ENCODE measurements around the gene CCDC187. TPM values are rescaled to one million over a fixed set of nuclear protein-coding genes. Genes with fewer than 3 reads are reported as not detected.
"Not testable (repeated sequence)": the region's sequence is repeated elsewhere in the genome, so short reads cannot be mapped to it uniquely, and the experiment has no call there.

The CCDC187 gene
- total RNA-seq (not detected), polyA plus RNA-seq (not detected)

GRCh38 chr9:136303825-136304416 lies at the start of gene CCDC187:
TSS of gene CCDC187 (minus strand) at chr9:136304094. CDS start at chr9:136303830, 264 bp downstream.
- Mint-ChIP-seq H3K9me3 (no peaks in the 10 kb centered on the region), H3K4me3 (no peak within 1 kb of the TSS), H3K27me3 (peaks cover 0 to 5% of the 10 kb centered on the region in 2 donors), H3K36me3 (no peaks in the 10 kb centered on the region), H3K27ac (no peak within 1 kb of the TSS), H3K4me1 (peaks cover 0 to 4% (median 4%) of the 10 kb centered on the region in 4 donors)
- Histone ChIP-seq H3K9me3 (ENCODE audit: control insufficient read depth in 1 of 2, low read length in 2 of 2) (no peaks in the 10 kb centered on the region), H3K27me3 (ENCODE audit: insufficient read depth, low read length) (no peaks in the 10 kb centered on the region), H3K27ac (ENCODE audit: low read depth, low read length) (no peak within 1 kb of the TSS), H3K36me3 (ENCODE audit: insufficient read depth, low read length) (no peaks in the 10 kb centered on the region), H3K4me1 (ENCODE audit: insufficient read depth, low read length) (no peaks in the 10 kb centered on the region), H3K4me3 (ENCODE audit: low read length in 2 of 2) (no peak within 1 kb of the TSS)
- ChIA-PET POLR2A (ENCODE audit: partially characterized antibody) (no interaction called here), CTCF (ENCODE audit: partially characterized antibody) (no interaction called here)
- intact Hi-C loops (cut with micrococcal nuclease) = no loop called here
- DNase-seq = no peak

GRCh38 chr9:136353088-136353487 lies 49.2 kb upstream of the CCDC187 start:
- no peak overlapping the region for H3K27ac ChIP-seq (ENCODE audit: low read depth, low read length)
- CTCF ChIA-PET (ENCODE audit: partially characterized antibody) = no interaction called here
- Mint-ChIP-seq H3K4me1 (peaks cover 0 to 4% (median 0%) of the 10 kb centered on the region in 4 donors), H3K4me3 (no peak overlapping the region), H3K27me3 (no peaks in the 10 kb centered on the region), H3K36me3 (no peaks in the 10 kb centered on the region), H3K27ac (peak overlapping the region in 1 of 7 donors; percentile 44), H3K9me3 (no peaks in the 10 kb centered on the region)
- no peak for DNase-seq
- intact Hi-C loops (cut with micrococcal nuclease) = no loop called here
- H3K27me3 ChIP-seq (ENCODE audit: insufficient read depth, low read length) = no peaks in the 10 kb centered on the region
- no peaks in the 10 kb centered on the region for H3K9me3 ChIP-seq (ENCODE audit: control insufficient read depth in 1 of 2, low read length in 2 of 2)
- no peaks in the 10 kb centered on the region for H3K36me3 ChIP-seq (ENCODE audit: insufficient read depth, low read length)
- no peak overlapping the region for H3K4me3 ChIP-seq (ENCODE audit: low read length in 2 of 2)
- POLR2A ChIA-PET (ENCODE audit: partially characterized antibody) = no interaction called here
- H3K4me1 ChIP-seq (ENCODE audit: insufficient read depth, low read length) = no peaks in the 10 kb centered on the region

- Mint-ChIP-seq H3K4me1 (peaks cover 0 to 4% (median 0%) of the 10 kb centered on the region in 4 donors), H3K27me3 (no peaks in the 10 kb centered on the region), H3K36me3 (no peaks in the 10 kb centered on the region), H3K27ac (no peak overlapping the region), H3K9me3 (no peaks in the 10 kb centered on the region), H3K4me3 (no peak overlapping the region)
- Histone ChIP-seq H3K9me3 (ENCODE audit: control insufficient read depth in 1 of 2, low read length in 2 of 2) (no peaks in the 10 kb centered on the region), H3K4me3 (ENCODE audit: low read length in 2 of 2) (no peak overlapping the region), H3K36me3 (ENCODE audit: insufficient read depth, low read length) (no peaks in the 10 kb centered on the region), H3K27me3 (ENCODE audit: insufficient read depth, low read length) (no peaks in the 10 kb centered on the region), H3K4me1 (ENCODE audit: insufficient read depth, low read length) (no peaks in the 10 kb centered on the region), H3K27ac (ENCODE audit: low read depth, low read length) (no peak overlapping the region)
- intact Hi-C loops (cut with micrococcal nuclease) = no loop called here
- no peak for DNase-seq
- CTCF ChIA-PET (ENCODE audit: partially characterized antibody) = no interaction called here
- POLR2A ChIA-PET (ENCODE audit: partially characterized antibody) = no interaction called here
Measured at GRCh38 chr9:136352682-136353081, 48.8 kb upstream of the CCDC187 start.

GRCh38 chr9:136351868-136352267 lies 48.0 kb upstream of the CCDC187 start:
- H3K36me3 ChIP-seq (ENCODE audit: insufficient read depth, low read length); H3K27ac Mint-ChIP-seq; intact Hi-C loops (cut with micrococcal nuclease): not testable (repeated sequence)

GRCh38 chr9:136351252-136351800 lies 47.4 kb upstream of the CCDC187 start:
- Mint-ChIP-seq H3K27me3 (no peaks in the 10 kb centered on the region), H3K9me3 (no peaks in the 10 kb centered on the region), H3K27ac (no peak overlapping the region), H3K4me3 (no peak overlapping the region), H3K4me1 (peaks cover 0 to under 1% (median 0%) of the 10 kb centered on the region in 4 donors), H3K36me3 (no peaks in the 10 kb centered on the region)
- Histone ChIP-seq H3K9me3 (ENCODE audit: control insufficient read depth in 1 of 2, low read length in 2 of 2) (no peaks in the 10 kb centered on the region), H3K27me3 (ENCODE audit: insufficient read depth, low read length) (no peaks in the 10 kb centered on the region), H3K27ac (ENCODE audit: low read depth, low read length) (no peak overlapping the region), H3K36me3 (ENCODE audit: insufficient read depth, low read length) (no peaks in the 10 kb centered on the region), H3K4me1 (ENCODE audit: insufficient read depth, low read length) (no peaks in the 10 kb centered on the region), H3K4me3 (ENCODE audit: low read length in 2 of 2) (no peak overlapping the region)
- intact Hi-C loops (cut with micrococcal nuclease) = no loop called here
- no peak for DNase-seq
- ChIA-PET POLR2A (ENCODE audit: partially characterized antibody) (no interaction called here), CTCF (ENCODE audit: partially characterized antibody) (no interaction called here)

More at GRCh38 chr9:136351868-136352267, 48.0 kb upstream of the CCDC187 start:
- CTCF ChIA-PET (ENCODE audit: partially characterized antibody); H3K27me3 Mint-ChIP-seq; H3K4me3 ChIP-seq (ENCODE audit: low read length in 2 of 2); POLR2A ChIA-PET (ENCODE audit: partially characterized antibody); H3K27me3 ChIP-seq (ENCODE audit: insufficient read depth, low read length); H3K4me1 ChIP-seq (ENCODE audit: insufficient read depth, low read length); H3K36me3 Mint-ChIP-seq; H3K4me3 Mint-ChIP-seq; H3K9me3 ChIP-seq (ENCODE audit: control insufficient read depth in 1 of 2, low read length in 2 of 2); H3K4me1 Mint-ChIP-seq; H3K27ac ChIP-seq (ENCODE audit: low read depth, low read length); DNase-seq; H3K9me3 Mint-ChIP-seq: not testable (repeated sequence)

GRCh38 chr9:136349546-136349945 lies 45.7 kb upstream of the CCDC187 start:
- Histone ChIP-seq H3K36me3 (ENCODE audit: insufficient read depth, low read length) (no peaks in the 10 kb centered on the region), H3K27ac (ENCODE audit: low read depth, low read length) (no peak overlapping the region), H3K4me3 (ENCODE audit: low read length in 2 of 2) (no peak overlapping the region), H3K9me3 (ENCODE audit: control insufficient read depth in 1 of 2, low read length in 2 of 2) (no peaks in the 10 kb centered on the region), H3K4me1 (ENCODE audit: insufficient read depth, low read length) (no peaks in the 10 kb centered on the region), H3K27me3 (ENCODE audit: insufficient read depth, low read length) (no peaks in the 10 kb centered on the region)
- no peak overlapping the region for H3K4me3 Mint-ChIP-seq
- H3K27me3 Mint-ChIP-seq = no peaks in the 10 kb centered on the region
- ChIA-PET POLR2A (ENCODE audit: partially characterized antibody) (no interaction called here), CTCF (ENCODE audit: partially characterized antibody) (no interaction called here)
- no peak for DNase-seq
- intact Hi-C loops (cut with micrococcal nuclease) = no loop called here
- no peaks in the 10 kb centered on the region for H3K4me1 Mint-ChIP-seq
- H3K36me3 Mint-ChIP-seq = no peaks in the 10 kb centered on the region
- H3K9me3 Mint-ChIP-seq = no peaks in the 10 kb centered on the region
- no peak overlapping the region for H3K27ac Mint-ChIP-seq

- DNase-seq = no peak
- intact Hi-C loops (cut with micrococcal nuclease) = no loop called here
- Histone ChIP-seq H3K36me3 (ENCODE audit: insufficient read depth, low read length) (no peaks in the 10 kb centered on the region), H3K4me1 (ENCODE audit: insufficient read depth, low read length) (no peaks in the 10 kb centered on the region), H3K4me3 (ENCODE audit: low read length in 2 of 2) (no peak overlapping the region), H3K27ac (ENCODE audit: low read depth, low read length) (no peak overlapping the region), H3K9me3 (ENCODE audit: control insufficient read depth in 1 of 2, low read length in 2 of 2) (no peaks in the 10 kb centered on the region), H3K27me3 (ENCODE audit: insufficient read depth, low read length) (no peaks in the 10 kb centered on the region)
- Mint-ChIP-seq H3K27me3 (no peaks in the 10 kb centered on the region), H3K9me3 (no peaks in the 10 kb centered on the region), H3K4me1 (no peaks in the 10 kb centered on the region), H3K36me3 (no peaks in the 10 kb centered on the region), H3K27ac (no peak overlapping the region), H3K4me3 (no peak overlapping the region)
- POLR2A ChIA-PET (ENCODE audit: partially characterized antibody) = no interaction called here
- CTCF ChIA-PET (ENCODE audit: partially characterized antibody) = no interaction called here
Measured at GRCh38 chr9:136348691-136349090, 44.8 kb upstream of the CCDC187 start.

Data from CD4-positive, alpha-beta memory T cell (primary cell).